ENCODE measurements around the gene PCDHA4. TPM values are rescaled to one million over a fixed set of nuclear protein-coding genes. Genes with fewer than 3 reads are reported as not detected.
A peak's percentile ranks its signal among the peaks of the same experiment; 100 is the strongest.

The PCDHA4 gene
- total and polyA plus RNA-seq, 2 of the 13 experiments (the other 11 are each of a cell fraction or from before 2014, with no cell fraction given): not detected

- TF ChIP-seq SMYD3 (CRISPR knock-in tag; IDR thresholded peaks at IDR 0.05) (no peak), HOXA5 (CRISPR knock-in tag; IDR thresholded peaks at IDR 0.05) (no peak), TP53 (CRISPR knock-in tag; conservative IDR thresholded peaks at IDR 0.05) (no peak), ZBTB49 (CRISPR knock-in tag; IDR thresholded peaks at IDR 0.05; ENCODE audit: borderline replicate concordance) (no peak), POLR2AphosphoS5 (IDR thresholded peaks at IDR 0.05; ENCODE audit: low read depth, low read length) (no peak)
Observed at GRCh38 chr5:140808889-140809291, 2.0 kb downstream of the PCDHA4 start (continued).

GRCh38 chr5:140821375-140822280, 14.8 kb downstream of the PCDHA4 start, which contains the start of gene PCDHA5:
TSS of gene PCDHA5 (plus strand) at chr5:140821613.
- Histone ChIP-seq H3K9ac (ENCODE audit: insufficient read depth, low read depth, low read length) (no peak within 1 kb of the TSS), H4K20me1 (ENCODE audit: insufficient read depth, low read length) (no peaks in the 10 kb centered on the region), H3K4me2 (ENCODE audit: low read depth, low read length) (no peak within 1 kb of the TSS), H3K27ac (ENCODE audit: extremely low read length, insufficient read depth, low read length) (no peak within 1 kb of the TSS), H3K9me3 (ENCODE audit: low read length) (no peaks in the 10 kb centered on the region), H3K79me2 (ENCODE audit: insufficient read depth, low read length) (no peaks in the 10 kb centered on the region), H3K4me1 (ENCODE audit: insufficient read depth, low read length) (no peaks in the 10 kb centered on the region), H3K27me3 (ENCODE audit: control insufficient read depth in 1 of 2, insufficient read depth in 2 of 2, low read length in 2 of 2) (no peaks in the 10 kb centered on the region; a peak in 1 of 5 replicates), H2AFZ (ENCODE audit: low read length) (no peak within 1 kb of the TSS), H3K4me3 (replicated peaks in 1 of 3; ENCODE audit: insufficient read depth in 1 of 3, low read depth in 2 of 3, low read length in 3 of 3) (no peak within 1 kb of the TSS), H3K36me3 (replicated peaks in 1 of 2; ENCODE audit: control insufficient read depth in 1 of 2, insufficient read depth in 2 of 2, low read length in 2 of 2) (no peaks in the 10 kb centered on the region)
- 49% methylated on average over 30 of the region's 39 CpGs for WGBS (ENCODE audit: low lambda C conversion rate)
- CTCF ChIA-PET (ENCODE audit: low intra/inter-chr PET ratio, low total read pairs): no interaction called here
- POLR2A ChIA-PET: no interaction called here
- TF ChIP-seq AFF4 (CRISPR knock-in tag; IDR thresholded peaks at IDR 0.05) (no peak), CTCF (CRISPR knock-in tag; IDR thresholded peaks at IDR 0.05) (peak; percentile 56)
- intact Hi-C loops (cut with micrococcal nuclease; ENCODE audit: unreplicated experiment): no loop called here
- BruUV-seq (replicated peaks): no TSS peak
- ATAC-seq (no peak), DNase-seq (ENCODE audit: low spot score) (peak; percentile 12), FAIRE-seq (no peak)
- in situ Hi-C loops (cut with HindIII; ENCODE audit: extremely low pct_ligation_motif_present, low pct_unique_long_range_greater_than_20kb): no loop called here

Measured in HepG2 (cell line).